Panc1 (cell line): ENCODE measurements around the gene ZSCAN31.

Experiments used
- CTCF ChIP-seq: fragments of 450-650 bp; IDR thresholded peaks from 2 replicates; pipeline ENCODE4 v1.5.1; 2017; ENCODE audit warnings: mild to moderate bottlenecking
- POLR2AphosphoS5 ChIP-seq: IDR thresholded peaks from 2 replicates; pipeline ENCODE4 v1.6.1; 2012; ENCODE audit warnings: mild to moderate bottlenecking, low read depth, low read length, moderate library complexity
- REST ChIP-seq, 2 experiments: IDR thresholded peaks; 2 replicates each; pipeline ENCODE4 v1.6.1; 2011 to 2012; ENCODE audit warnings: low read depth in 2 of 2, control low read depth in 1 of 2, low read length in 1 of 2, mild to moderate bottlenecking in 1 of 2, moderate library complexity in 1 of 2; ENCODE audit not compliant: insufficient read depth in 1 of 2
- SIN3A ChIP-seq: IDR thresholded peaks from 2 replicates; pipeline ENCODE4 v1.6.1; 2012; ENCODE audit warnings: low read depth, mild to moderate bottlenecking, low read length, moderate library complexity, borderline replicate concordance; ENCODE audit not compliant: insufficient read depth
- TCF7L2 ChIP-seq: IDR thresholded peaks from 2 replicates; pipeline ENCODE4 v1.6.1; 2011; ENCODE audit warnings: mild to moderate bottlenecking, low read depth, low read length, inconsistent platforms

GRCh38 chr6:28295326-28295725 is 40.6 kb downstream of the ZSCAN31 start:
- TF ChIP-seq CTCF, result no peak
- no peak for TF ChIP-seq REST (IDR thresholded peaks at IDR 0.05; ENCODE audit: insufficient read depth in 1 of 2, low read depth in 2 of 2, low read length in 1 of 2)
- TF ChIP-seq POLR2AphosphoS5, result no peak
- no peak for TF ChIP-seq SIN3A
- no peak for TF ChIP-seq TCF7L2
